Endodermal cell (in vitro differentiated cells): ENCODE results near the gene ARHGEF10L. TPM values are rescaled to one million over a fixed set of nuclear protein-coding genes. Genes with fewer than 3 reads are reported as not detected.

Experiments
- DNase-seq: peaks from one replicate; pipeline ENCODE4 v3.0.0-alpha.2; 2017
- H3K27ac ChIP-seq: 2 replicates; pipeline ENCODE4 v1.5.1; 2013; ENCODE audit warnings: mild to moderate bottlenecking, low read depth, low read length, moderate library complexity
- H3K27me3 ChIP-seq: 2 replicates; pipeline ENCODE4 v1.6.1; 2013; ENCODE audit warnings: mild to moderate bottlenecking, low read length, moderate library complexity; ENCODE audit not compliant: insufficient read depth, control insufficient read depth, poor library complexity, severe bottlenecking
- H3K36me3 ChIP-seq: 2 replicates; pipeline ENCODE4 v1.7.0; 2013; ENCODE audit warnings: mild to moderate bottlenecking, low read length, moderate library complexity; ENCODE audit not compliant: control insufficient read depth, insufficient read depth
- H3K4me1 ChIP-seq: one replicate; pipeline ENCODE4 v1.7.0; 2013; ENCODE audit warnings: low read length; ENCODE audit not compliant: control insufficient read depth, insufficient read depth
- H3K4me3 ChIP-seq: 2 replicates; pipeline ENCODE4 v1.5.1; 2013; ENCODE audit warnings: mild to moderate bottlenecking, low read length, moderate library complexity
- H3K9ac ChIP-seq: 2 replicates; pipeline ENCODE4 v1.6.1; 2013; ENCODE audit warnings: mild to moderate bottlenecking, low read length, moderate library complexity; ENCODE audit not compliant: poor library complexity, severe bottlenecking; ENCODE audit errors: extremely low read depth
- H3K9me3 ChIP-seq: 2 replicates; pipeline ENCODE4 v1.6.1; 2013; ENCODE audit warnings: mild to moderate bottlenecking, low read length, moderate library complexity; ENCODE audit not compliant: control insufficient read depth
- H3K27ac Mint-ChIP-seq: 2 replicates; pipeline ENCODE4 v1.8.0; 2020; ENCODE audit warnings: mixed read lengths
- H3K27me3 Mint-ChIP-seq: 2 replicates; pipeline ENCODE4 v1.8.0; 2021; ENCODE audit warnings: mild to moderate bottlenecking, mixed read lengths; ENCODE audit not compliant: insufficient read depth
- H3K36me3 Mint-ChIP-seq: 2 replicates; pipeline ENCODE4 v1.8.0; 2020; ENCODE audit warnings: low read depth, mixed read lengths
- H3K4me1 Mint-ChIP-seq: 2 replicates; pipeline ENCODE4 v1.8.0; 2020; ENCODE audit warnings: mixed read lengths
- H3K4me3 Mint-ChIP-seq: 2 replicates; pipeline ENCODE4 v1.8.0; 2020; ENCODE audit warnings: mild to moderate bottlenecking, moderate library complexity, mixed read lengths
- H3K9me3 Mint-ChIP-seq: 2 replicates; pipeline ENCODE4 v1.8.0; 2020; ENCODE audit warnings: mild to moderate bottlenecking, mixed read lengths
- CTCF ChIP-seq: fragments of 200-600 bp; sonication (generic); conservative IDR thresholded peaks from 2 replicates; pipeline ENCODE4 v1.5.0; 2021; ENCODE audit warnings: antibody characterized with exemption, mild to moderate bottlenecking
- WGBS, 2 experiments: methylation state at CpG; one replicate each; pipeline versions ENCODE4 v1.1.5 to v1.1.7; 2013; ENCODE audit warnings: missing lambda C conversion rate in 2 of 2, mixed read lengths in 1 of 2; ENCODE audit not compliant: insufficient coverage in 1 of 2, insufficient read length in 1 of 2; 5-methylcytosine and 5-hydroxymethylcytosine counted together
- total RNA-seq, 2 donors: library from RNA; stranded (reverse); fragmentation: NEBNext Ultra II Directional in 1 of 2; extraction: Animal tissue kit (Norgen Biotek cat#: 25700) in 1 of 2; gene quantifications; 2 replicates in 1 of 2; 3 replicates in 1 of 2; pipeline ENCODE4 v1.2.1, GENCODE V29; 2021

The ARHGEF10L gene
- total RNA-seq, 2 donors from 2014 or later: 5.2 to 10.5 TPM

- Histone ChIP-seq H3K4me1 (no peaks in the 10 kb centered on the region), H3K27ac (no peak overlapping the region), H3K9ac (no peak overlapping the region), H3K36me3 (no peaks in the 10 kb centered on the region), H3K4me3 (no peak overlapping the region), H3K9me3 (no peaks in the 10 kb centered on the region), H3K27me3 (peaks cover 5% of the 10 kb centered on the region)
- WGBS, 2 experiments: 89 to 92% methylated on average over 2 of the region's 2 CpGs
- Mint-ChIP-seq H3K36me3 (no peaks in the 10 kb centered on the region), H3K4me3 (no peak overlapping the region), H3K27me3 (peaks cover 2% of the 10 kb centered on the region), H3K27ac (no peak overlapping the region), H3K9me3 (no peaks in the 10 kb centered on the region), H3K4me1 (no peaks in the 10 kb centered on the region)
- TF ChIP-seq CTCF: no peak
- DNase-seq: no peak
Measured at GRCh38 chr1:17735348-17735747, 195.8 kb downstream of the ARHGEF10L start.

- Histone ChIP-seq H3K9me3 (no peaks in the 10 kb centered on the region), H3K9ac (no peak overlapping the region), H3K27me3 (peaks cover 1% of the 10 kb centered on the region), H3K4me1 (no peaks in the 10 kb centered on the region), H3K4me3 (no peak overlapping the region), H3K27ac (no peak overlapping the region), H3K36me3 (no peaks in the 10 kb centered on the region)
- H3K27ac Mint-ChIP-seq: no peak overlapping the region
- no peaks in the 10 kb centered on the region for H3K9me3 Mint-ChIP-seq
- no peaks in the 10 kb centered on the region for H3K36me3 Mint-ChIP-seq
- H3K27me3 Mint-ChIP-seq: peaks cover 2% of the 10 kb centered on the region
- WGBS, 2 experiments: 67 to 75% methylated on average over 2 to 7 of the region's 7 CpGs
- no peak for DNase-seq
- H3K4me1 Mint-ChIP-seq: no peaks in the 10 kb centered on the region
- H3K4me3 Mint-ChIP-seq: no peak overlapping the region
- TF ChIP-seq CTCF: no peak
Measured at GRCh38 chr1:17735793-17736192, 196.3 kb downstream of the ARHGEF10L start.

GRCh38 chr1:17736625-17737024 lies 197.1 kb downstream of the ARHGEF10L start:
- peak; percentile 65 for DNase-seq
- Mint-ChIP-seq H3K4me1 (no peaks in the 10 kb centered on the region), H3K27me3 (peaks cover 8% of the 10 kb centered on the region), H3K36me3 (no peaks in the 10 kb centered on the region), H3K9me3 (no peaks in the 10 kb centered on the region), H3K27ac (no peak overlapping the region), H3K4me3 (no peak overlapping the region)
- Histone ChIP-seq H3K4me3 (no peak overlapping the region), H3K27me3 (no peaks in the 10 kb centered on the region), H3K9me3 (no peaks in the 10 kb centered on the region), H3K9ac (no peak overlapping the region), H3K4me1 (no peaks in the 10 kb centered on the region), H3K36me3 (no peaks in the 10 kb centered on the region), H3K27ac (no peak overlapping the region)
- TF ChIP-seq CTCF: no peak
- WGBS, 2 experiments: 34 to 80% methylated on average over 3 to 6 of the region's 6 CpGs
